COR-L47 (cell line): ENCODE results near the gene GFOD1.

Experiments used
- DNase-seq: peaks from one replicate; lab custom pipeline; 2025; lab: John Stamatoyannopoulos, UW

Gene GFOD1

GRCh38 chr6:13375360-13375878, 112.0 kb downstream of the GFOD1 start:
- DNase-seq = no peak

- DNase-seq = no peak
These were observed 113.5 kb downstream of the GFOD1 start for GRCh38 chr6:13373919-13374318.

GRCh38 chr6:13373488-13373886, 113.9 kb downstream of the GFOD1 start:
- DNase-seq = no peak

- no peak for DNase-seq
These were observed 114.5 kb downstream of the GFOD1 start for GRCh38 chr6:13372688-13373487.

GRCh38 chr6:13372076-13372475, 115.3 kb downstream of the GFOD1 start:
- DNase-seq = no peak

GRCh38 chr6:13371421-13372072, 115.9 kb downstream of the GFOD1 start:
- no peak for DNase-seq

GRCh38 chr6:13370623-13371022, 116.8 kb downstream of the GFOD1 start:
- DNase-seq = no peak

GRCh38 chr6:13369591-13369990, 117.8 kb downstream of the GFOD1 start:
- DNase-seq = no peak

- no peak for DNase-seq
These were observed 118.7 kb downstream of the GFOD1 start for GRCh38 chr6:13368731-13369115.

- no peak for DNase-seq
These were observed 119.2 kb downstream of the GFOD1 start for GRCh38 chr6:13368079-13368730.

GRCh38 chr6:13367396-13367795, 120.0 kb downstream of the GFOD1 start:
- no peak for DNase-seq

GRCh38 chr6:13365320-13365719, 122.1 kb downstream of the GFOD1 start:
- no peak for DNase-seq

- no peak for DNase-seq
These were observed 122.6 kb downstream of the GFOD1 start for GRCh38 chr6:13364842-13365241.

- DNase-seq = no peak
These were observed 125.0 kb downstream of the GFOD1 start for GRCh38 chr6:13362412-13362811.

GRCh38 chr6:13360671-13361540, 126.5 kb downstream of the GFOD1 start:
- DNase-seq = no peak

- no peak for DNase-seq
These were observed 128.1 kb downstream of the GFOD1 start for GRCh38 chr6:13359287-13359686.

GRCh38 chr6:13358511-13358910, 128.9 kb downstream of the GFOD1 start:
- DNase-seq = no peak

GRCh38 chr6:13357551-13358075, 129.8 kb downstream of the GFOD1 start:
- no peak for DNase-seq

- no peak for DNase-seq
These were observed 131.2 kb downstream of the GFOD1 start for GRCh38 chr6:13355999-13356785.

- no peak for DNase-seq
These were observed 132.1 kb downstream of the GFOD1 start for GRCh38 chr6:13355043-13355945.
